Caco-2 (cell line): ENCODE results near the gene VPS18. TPM values are rescaled to one million over a fixed set of nuclear protein-coding genes. Genes with fewer than 3 reads are reported as not detected.

ENCODE experiments used
- BruUV-seq: library from RNA; stranded (reverse); fragments of 400-500 nt; replicated peaks from 2 replicates; lab custom pipeline; 2021; lab: Mats Ljungman, UMichigan
- CTCF ChIA-PET: fragments of 300-600 bp; sonication (Branson Sonifier 250); formaldehyde crosslinking; loops from one replicate; lab custom pipeline; 2022; ENCODE audit warnings: antibody characterized with exemption; lab: Charles Lee
- POLR2A ChIA-PET: fragments of 300-600 bp; sonication (Branson Sonifier 250); formaldehyde crosslinking; loops from one replicate; lab custom pipeline; 2022; ENCODE audit warnings: antibody characterized with exemption; lab: Charles Lee
- DNase-seq, 2 experiments: peaks; one replicate each; pipeline versions ENCODE4 v3.0.0 to v3.0.0-alpha.2; 2020 to 2022
- H3K27me3 ChIP-seq: replicated peaks from 2 replicates; pipeline ENCODE4 v1.6.0; 2011; ENCODE audit warnings: low read length; ENCODE audit not compliant: control insufficient read depth, insufficient read depth
- H3K36me3 ChIP-seq: 2 replicates; pipeline ENCODE4 v1.5.1; 2011; ENCODE audit warnings: low read length; ENCODE audit not compliant: control insufficient read depth, insufficient read depth
- H3K4me1 ChIP-seq: fragments of 250-450 bp; sonication (Bioruptor Pico); 2 replicates; pipeline ENCODE4 v1.5.1; 2020; ENCODE audit warnings: mild to moderate bottlenecking
- H3K4me3 ChIP-seq: 2 replicates; pipeline ENCODE4 v1.5.1; 2011; ENCODE audit warnings: low read depth, mild to moderate bottlenecking, control low read depth, low read length
- H3K9me3 ChIP-seq: fragments of 250-450 bp; sonication (Bioruptor Pico); 2 replicates; pipeline ENCODE4 v1.5.1; 2020; ENCODE audit warnings: mild to moderate bottlenecking, moderate library complexity
- H3K27ac Mint-ChIP-seq: one replicate; pipeline ENCODE4 v1.8.0; 2022; ENCODE audit warnings: mixed read lengths; ENCODE audit not compliant: unreplicated experiment
- H3K27me3 Mint-ChIP-seq: one replicate; pipeline ENCODE4 v1.8.0; 2022; ENCODE audit warnings: mixed read lengths; ENCODE audit not compliant: insufficient read depth, unreplicated experiment
- H3K36me3 Mint-ChIP-seq: one replicate; pipeline ENCODE4 v1.8.0; 2022; ENCODE audit warnings: mild to moderate bottlenecking, mixed read lengths; ENCODE audit not compliant: insufficient read depth, unreplicated experiment
- H3K4me1 Mint-ChIP-seq: one replicate; pipeline ENCODE4 v1.8.0; 2022; ENCODE audit warnings: low read depth, mixed read lengths; ENCODE audit not compliant: unreplicated experiment
- H3K4me3 Mint-ChIP-seq: one replicate; pipeline ENCODE4 v1.8.0; 2022; ENCODE audit warnings: mild to moderate bottlenecking, moderate library complexity, mixed read lengths; ENCODE audit not compliant: unreplicated experiment
- H3K9me3 Mint-ChIP-seq: one replicate; pipeline ENCODE4 v1.8.0; 2022; ENCODE audit warnings: mixed read lengths; ENCODE audit not compliant: unreplicated experiment
- CTCF ChIP-seq, 2 experiments: fragments of 200-600 bp in 1 of 2; IDR thresholded peaks; 1 replicate in 1 of 2; 2 replicates in 1 of 2; pipeline versions ENCODE4 v1.5.1 to v1.8.0; 2011 to 2022; ENCODE audit warnings: antibody characterized with exemption in 1 of 2, control low read depth in 1 of 2, inconsistent platforms in 1 of 2, low read depth in 1 of 2, low read length in 1 of 2, mild to moderate bottlenecking in 1 of 2, moderate library complexity in 1 of 2; ENCODE audit not compliant: insufficient read depth in 1 of 2, severe bottlenecking in 1 of 2, unreplicated experiment in 1 of 2
- intact Hi-C: fragments of 100-400 bp; cut with micrococcal nuclease; formaldehyde crosslinking; loops from one replicate; pipeline ENCODE4 v1.10.0; 2022; ENCODE audit not compliant: unreplicated experiment
- total RNA-seq: library from RNA; stranded (reverse); gene quantifications from 2 replicates; pipeline ENCODE4 v1.2.3, GENCODE V29; 2022

The VPS18 gene
- total RNA-seq, 1 experiment from 2014 or later, result 29.3 TPM

GRCh38 chr15:40911693-40912092 lies 17.4 kb downstream of the VPS18 start:
- BruUV-seq, result no TSS peak
- Mint-ChIP-seq H3K4me1 (peaks cover 5% of the 10 kb centered on the region), H3K36me3 (peaks cover 10% of the 10 kb centered on the region), H3K4me3 (no peak overlapping the region), H3K27me3 (no peaks in the 10 kb centered on the region), H3K27ac (no peak overlapping the region), H3K9me3 (no peaks in the 10 kb centered on the region)
- H3K4me3 ChIP-seq, result no peak overlapping the region
- no peaks in the 10 kb centered on the region for H3K9me3 ChIP-seq
- H3K36me3 ChIP-seq, result no peaks in the 10 kb centered on the region
- H3K4me1 ChIP-seq, result peaks cover 17% of the 10 kb centered on the region
- DNase-seq, result no peak
- POLR2A ChIA-PET, result no interaction called here
- H3K27me3 ChIP-seq, result no peaks in the 10 kb centered on the region
- CTCF ChIA-PET, result interaction anchor here (0.6 kb wide), 1 partner anchor 30 kb away, joined by 3 read pairs; no protein-coding TSS in a partner anchor
- intact Hi-C loops, result no loop called here
- TF ChIP-seq CTCF (IDR thresholded peaks at IDR 0.05; ENCODE audit: insufficient read depth in 1 of 2, low read depth in 1 of 2, low read length in 1 of 2, severe bottlenecking in 1 of 2, unreplicated experiment in 1 of 2), result no peak

DNA sequence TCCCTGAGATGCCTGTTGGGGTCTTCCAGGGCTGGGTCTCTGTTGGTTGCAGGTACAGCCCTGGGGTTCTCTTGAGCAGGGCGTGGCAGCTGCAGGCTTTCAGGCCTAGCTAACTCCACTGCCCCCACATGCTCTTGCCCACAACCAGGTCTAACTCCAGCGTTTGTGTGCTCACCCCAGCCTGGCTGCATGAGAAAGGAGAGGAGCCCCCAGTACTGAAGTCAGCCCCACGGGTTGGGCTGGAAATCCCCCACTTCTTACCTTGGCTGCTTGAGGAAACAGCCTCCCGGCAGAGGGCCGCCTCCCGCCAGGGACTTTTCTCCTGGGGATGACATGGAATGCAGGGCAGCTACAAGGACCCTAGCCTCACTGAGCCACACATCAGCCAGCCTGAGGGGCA lies 18.2 kb downstream of the VPS18 start:
- no peak overlapping the region for H3K4me3 ChIP-seq

GRCh38 chr15:40914013-40914412 lies 19.8 kb downstream of the VPS18 start:
- Mint-ChIP-seq H3K36me3 (peaks cover 10% of the 10 kb centered on the region), H3K9me3 (no peaks in the 10 kb centered on the region), H3K27me3 (no peaks in the 10 kb centered on the region), H3K27ac (no peak overlapping the region), H3K4me3 (no peak overlapping the region), H3K4me1 (peaks cover 5% of the 10 kb centered on the region)
- POLR2A ChIA-PET, result no interaction called here
- TF ChIP-seq CTCF (IDR thresholded peaks at IDR 0.05; ENCODE audit: insufficient read depth in 1 of 2, low read depth in 1 of 2, low read length in 1 of 2, severe bottlenecking in 1 of 2, unreplicated experiment in 1 of 2), result no peak
- no TSS peak for BruUV-seq
- Histone ChIP-seq H3K27me3 (no peaks in the 10 kb centered on the region), H3K9me3 (no peaks in the 10 kb centered on the region), H3K4me3 (no peak overlapping the region), H3K36me3 (no peaks in the 10 kb centered on the region), H3K4me1 (no peaks in the 10 kb centered on the region)
- CTCF ChIA-PET, result no interaction called here
- DNase-seq, result no peak
- intact Hi-C loops, result no loop called here

More for the DNA sequence above, 18.2 kb downstream of the VPS18 start:
- BruUV-seq, result no TSS peak
- Histone ChIP-seq H3K36me3 (no peaks in the 10 kb centered on the region), H3K27me3 (no peaks in the 10 kb centered on the region), H3K9me3 (no peaks in the 10 kb centered on the region), H3K4me1 (peaks cover 9% of the 10 kb centered on the region)
- H3K27ac Mint-ChIP-seq, result no peak overlapping the region
- TF ChIP-seq CTCF (IDR thresholded peaks at IDR 0.05; ENCODE audit: insufficient read depth in 1 of 2, low read depth in 1 of 2, low read length in 1 of 2, severe bottlenecking in 1 of 2, unreplicated experiment in 1 of 2), result no peak
- H3K4me1 Mint-ChIP-seq, result peaks cover 5% of the 10 kb centered on the region
- intact Hi-C loops, result no loop called here
- DNase-seq, result no peak
- no peaks in the 10 kb centered on the region for H3K27me3 Mint-ChIP-seq
- POLR2A ChIA-PET, result no interaction called here
- no peaks in the 10 kb centered on the region for H3K9me3 Mint-ChIP-seq
- H3K36me3 Mint-ChIP-seq, result peaks cover 10% of the 10 kb centered on the region
- CTCF ChIA-PET, result no interaction called here
- no peak overlapping the region for H3K4me3 Mint-ChIP-seq
